Activated CD8-positive, alpha-beta memory T cell treated with anti-CD3 and anti-CD28 coated beads, Interleukin-2, amount 50 U/mL, for 24 hours (primary cell): Measurements from ENCODE around the gene VWA1.
"Not testable (repeated sequence)": the region's sequence is repeated elsewhere in the genome, so short reads cannot be mapped to it uniquely, and the experiment has no call there.

Experiments used
- DNase-seq: peaks from one replicate; pipeline ENCODE4 v3.0.0-alpha.2; 2020; ENCODE audit errors: extremely low read depth

Gene VWA1

GRCh38 chr1:1403653-1404052, 31.8 kb upstream of the VWA1 start:
- DNase-seq = no peak

DNA sequence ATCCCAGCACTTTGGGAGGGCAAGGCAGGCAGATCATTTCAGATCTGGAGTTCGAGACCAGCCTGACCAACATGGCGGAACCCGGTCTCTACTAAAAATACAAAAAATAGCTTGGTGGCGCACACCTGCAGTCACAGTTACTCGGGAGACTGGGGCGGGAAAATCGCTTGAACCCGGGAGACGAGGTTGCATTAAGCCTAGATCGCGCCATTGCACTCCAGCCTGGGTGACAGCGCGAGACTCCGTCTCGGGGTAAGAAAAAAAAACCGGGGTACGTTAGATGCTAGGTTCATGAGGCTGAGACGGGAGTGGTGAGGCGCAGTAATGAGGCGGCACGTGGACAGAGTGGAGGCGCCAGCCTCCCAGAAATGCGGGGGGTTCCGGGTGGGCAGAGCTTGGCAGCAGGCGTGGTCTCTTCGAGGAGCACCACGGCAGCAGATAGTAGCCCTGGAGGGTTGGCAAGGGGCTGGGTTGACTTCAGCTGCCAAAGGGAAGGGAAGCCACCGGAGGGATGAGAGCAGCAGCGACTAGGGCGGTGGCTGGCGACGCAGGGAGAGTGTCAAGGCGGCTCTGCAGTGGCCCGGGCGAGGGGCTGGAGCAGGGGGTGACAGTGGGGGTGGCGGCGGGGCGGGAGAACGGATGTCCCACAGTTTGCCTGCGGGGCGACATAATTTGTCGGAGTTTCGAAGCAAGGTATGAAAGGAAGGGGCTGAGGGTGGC, 29.2 kb upstream of the VWA1 start:
- no peak for DNase-seq

GRCh38 chr1:1406821-1407635, 28.5 kb upstream of the VWA1 start, which contains the start of gene MRPL20:
Gene MRPL20, minus strand, starts transcription at chr1:1407293. Its CDS starts 76 bp downstream, at chr1:1407217.
- DNase-seq = peak; percentile 94

DNA sequence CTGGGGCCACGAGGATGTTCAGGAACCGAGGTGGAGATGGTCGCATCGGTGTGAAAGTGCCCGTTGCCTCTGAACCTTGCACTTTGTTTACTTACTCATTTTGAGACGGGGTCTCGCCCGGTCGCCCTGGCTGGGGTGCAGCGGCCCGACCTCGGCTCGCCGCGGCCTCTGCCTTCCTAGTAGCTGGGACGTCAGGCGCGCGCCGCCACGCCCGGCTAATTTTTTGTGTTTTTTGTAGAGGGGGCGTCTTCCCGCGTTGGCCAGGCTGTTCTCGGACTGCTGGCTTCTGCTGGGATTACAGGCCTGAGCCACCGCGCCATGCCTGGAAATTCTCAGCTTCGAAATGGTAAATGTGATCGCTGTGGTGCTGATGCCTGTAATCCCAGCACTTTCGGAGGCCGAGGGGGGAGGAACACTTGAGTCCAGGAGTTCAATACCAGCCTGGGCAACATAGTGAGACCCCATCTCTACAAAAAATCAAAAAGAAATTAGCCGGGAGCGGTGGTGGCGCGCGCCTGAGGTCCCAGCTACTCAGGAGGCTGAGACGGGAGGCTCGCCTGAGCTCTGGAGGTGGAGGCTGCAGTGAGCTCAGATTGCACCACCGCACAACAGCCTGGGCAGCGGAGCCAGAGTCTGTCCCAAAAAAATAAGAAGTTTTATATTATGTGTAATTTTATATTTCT, 27.7 kb upstream of the VWA1 start:
- no peak for DNase-seq

DNA sequence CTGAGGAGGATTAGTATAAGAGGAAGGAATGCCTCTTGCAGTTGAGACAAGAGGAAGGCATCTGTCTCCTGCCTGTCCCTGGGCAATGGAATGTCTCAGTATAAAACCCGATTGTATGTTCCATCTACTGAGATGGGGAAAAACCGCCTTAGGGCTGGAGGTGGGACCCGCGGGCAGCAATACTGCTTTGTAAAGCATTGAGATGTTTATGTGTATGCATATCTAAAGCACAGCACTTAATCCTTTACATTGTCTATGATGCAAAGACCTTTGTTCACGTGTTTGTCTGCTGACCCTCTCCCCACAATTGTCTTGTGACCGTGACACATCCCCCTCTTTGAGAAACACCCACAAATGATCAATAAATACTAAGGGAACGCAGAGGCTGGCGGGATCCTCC, 25.3 kb upstream of the VWA1 start:
- not testable (repeated sequence) for DNase-seq

DNA sequence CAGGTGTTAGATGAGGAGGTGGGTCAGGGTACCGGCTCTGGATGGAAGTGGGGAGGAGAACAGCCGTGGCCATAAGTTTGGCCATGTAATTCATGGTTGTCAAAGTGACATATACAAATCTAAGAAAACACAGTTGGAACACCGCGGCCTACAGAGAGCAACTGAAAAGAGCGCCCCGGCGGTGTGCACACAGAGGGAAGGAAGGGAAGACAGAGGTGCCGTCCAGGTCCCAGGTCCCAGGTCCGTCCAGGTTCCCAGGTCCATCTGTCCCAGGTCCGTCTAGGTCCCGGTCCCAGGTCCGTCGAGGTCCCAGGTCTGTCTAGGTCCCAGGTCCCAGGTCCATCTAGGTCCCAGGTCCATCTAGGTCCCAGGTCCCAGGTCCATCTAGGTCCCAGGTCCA, 23.9 kb upstream of the VWA1 start:
- DNase-seq = no peak

DNA sequence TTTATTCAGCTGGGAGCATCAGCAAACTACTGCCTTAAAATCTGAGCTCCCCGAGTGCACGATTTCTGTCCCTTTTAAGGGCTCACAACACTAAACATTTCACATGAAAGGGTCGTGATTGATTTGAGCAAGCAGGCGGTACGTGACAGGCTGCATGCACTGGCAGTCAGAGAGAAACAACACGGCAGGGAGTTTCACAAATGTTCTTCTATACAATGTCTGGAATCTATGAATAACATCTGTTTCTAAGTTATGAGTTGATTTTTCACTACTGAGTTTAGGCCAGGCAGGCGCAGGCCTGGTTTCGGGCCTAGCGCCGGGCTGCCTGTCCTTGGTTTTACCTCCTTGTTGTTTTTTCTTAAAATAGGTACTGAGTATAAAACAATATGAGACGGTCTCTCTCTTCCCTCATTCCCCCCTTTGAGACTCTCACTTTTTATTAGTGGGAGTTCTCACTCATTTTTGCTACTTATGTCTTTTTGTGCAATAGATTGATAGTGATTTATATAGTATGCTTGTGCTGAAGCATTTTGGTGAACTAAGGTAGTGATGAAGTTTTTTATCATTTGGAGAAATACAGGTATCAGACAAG, 23.1 kb upstream of the VWA1 start:
- DNase-seq = not testable (repeated sequence)

GRCh38 chr1:1415751-1416150, 19.7 kb upstream of the VWA1 start:
- DNase-seq = no peak

DNA sequence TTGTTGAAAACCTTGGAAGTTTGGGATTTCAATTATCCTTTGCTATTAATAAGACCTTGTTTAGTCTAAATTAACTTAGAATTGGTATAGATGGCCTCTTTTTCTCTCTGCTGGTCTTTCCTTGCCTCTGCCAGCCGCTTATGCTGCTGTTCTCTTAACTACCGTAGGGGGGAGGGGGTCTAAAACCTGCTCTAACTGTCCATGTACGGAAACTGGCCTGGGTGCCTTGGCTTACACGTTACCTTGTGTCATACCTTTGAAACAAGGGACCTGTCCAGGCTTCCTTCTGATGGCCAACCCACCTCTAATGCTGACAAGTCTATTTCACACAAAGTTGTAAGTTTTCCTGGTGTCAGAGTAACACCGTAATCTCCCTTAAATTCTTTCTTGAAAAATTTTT, 18.1 kb upstream of the VWA1 start:
- not testable (repeated sequence) for DNase-seq

GRCh38 chr1:1417825-1418463, 17.5 kb upstream of the VWA1 start:
- DNase-seq = not testable (repeated sequence)

- DNase-seq = no peak
These were observed 16.8 kb upstream of the VWA1 start for GRCh38 chr1:1418464-1419362.

DNA sequence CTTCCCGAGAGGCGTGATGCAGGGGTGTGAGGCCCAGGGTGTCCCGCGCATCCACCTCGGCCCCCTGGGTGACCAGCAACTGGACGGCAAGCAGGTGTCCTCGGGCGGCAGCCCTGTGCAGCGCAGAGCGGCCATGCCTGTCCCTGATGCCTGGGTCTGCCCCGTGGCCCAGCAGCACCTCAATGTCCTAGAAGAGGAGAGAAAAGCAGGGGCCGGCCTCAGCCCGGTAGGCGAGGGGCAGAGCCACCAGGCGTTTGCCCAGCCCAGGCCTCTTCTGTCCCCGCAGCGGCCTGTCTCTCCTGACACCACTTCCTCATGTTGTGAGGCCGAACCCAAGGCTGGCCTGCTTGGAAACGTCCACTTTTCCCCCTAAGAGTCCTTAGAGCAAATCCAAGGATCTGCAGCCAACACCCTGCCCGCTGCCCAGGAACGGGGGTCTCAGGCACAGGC, 16.1 kb upstream of the VWA1 start:
- DNase-seq = no peak

GRCh38 chr1:1419813-1420653, 15.5 kb upstream of the VWA1 start:
- DNase-seq = no peak

DNA sequence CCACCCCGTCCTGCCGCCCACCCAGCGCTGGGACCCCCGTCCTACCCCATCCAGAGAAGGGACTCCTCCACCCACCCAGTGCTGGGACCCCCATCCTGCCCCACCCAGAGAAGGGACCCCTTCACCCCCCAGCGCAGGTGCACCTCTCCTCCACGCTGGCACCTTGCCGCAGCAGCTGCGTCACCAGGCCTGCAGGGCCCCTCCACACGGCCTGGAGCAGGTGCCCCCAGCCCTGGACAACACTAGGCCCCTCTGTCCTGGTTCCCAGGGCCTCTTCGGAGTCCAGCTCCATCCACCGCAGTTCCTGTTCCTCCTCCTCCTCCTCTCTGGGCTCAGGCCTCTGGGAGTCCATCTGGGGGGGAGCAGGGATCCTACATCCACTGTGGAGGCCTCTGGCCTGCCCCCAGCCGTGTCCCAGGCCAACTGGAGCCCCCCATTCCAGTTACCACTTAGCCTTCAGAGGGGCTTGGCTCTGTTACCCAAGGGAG, 14.8 kb upstream of the VWA1 start:
- DNase-seq = no peak

DNA sequence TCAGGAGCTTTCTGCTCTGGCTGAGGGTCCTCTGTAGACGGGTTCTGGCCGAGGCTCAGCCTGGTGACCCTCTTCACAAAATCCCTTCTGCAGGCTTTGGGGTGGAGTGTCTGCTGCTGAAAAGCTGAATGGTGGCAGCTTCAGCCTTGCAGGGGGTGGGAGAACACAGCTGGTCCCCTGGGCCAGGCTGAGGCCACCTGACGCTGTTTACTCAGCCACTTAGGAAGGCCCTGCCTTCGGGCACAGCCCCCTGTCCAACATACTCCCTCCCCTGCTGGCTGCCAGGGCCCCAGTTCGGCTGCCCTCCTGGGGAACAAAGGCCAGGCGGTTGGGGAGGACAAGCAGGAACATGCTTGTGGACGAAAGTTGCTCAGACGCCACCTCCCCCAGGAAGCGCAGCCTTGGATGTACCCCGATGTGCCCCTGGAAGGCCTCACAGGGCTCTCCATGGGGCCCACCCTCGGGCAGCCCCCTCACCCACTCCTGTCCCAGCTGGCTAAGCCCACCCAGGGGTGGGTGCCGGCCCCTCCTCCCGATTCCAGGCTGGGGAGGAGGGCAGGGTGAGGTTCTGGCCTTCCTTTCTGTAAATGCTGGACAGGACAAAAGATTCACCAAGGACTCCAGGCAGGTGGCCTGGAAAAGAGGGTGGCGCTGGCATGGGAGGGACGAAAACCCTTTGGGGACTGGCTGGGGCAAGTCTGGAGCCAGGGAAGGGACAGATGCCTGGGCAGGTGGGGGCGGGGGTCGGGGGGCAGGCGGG, 14.2 kb upstream of the VWA1 start, which contains the start of gene ANKRD65:
Gene ANKRD65, minus strand, starts transcription at position 130 of the 760 bp plus-strand sequence. CDS start 271 bp downstream, outside the sequence.
- DNase-seq = no peak

- DNase-seq = no peak
These were observed 13.5 kb upstream of the VWA1 start for GRCh38 chr1:1421907-1422464.

DNA sequence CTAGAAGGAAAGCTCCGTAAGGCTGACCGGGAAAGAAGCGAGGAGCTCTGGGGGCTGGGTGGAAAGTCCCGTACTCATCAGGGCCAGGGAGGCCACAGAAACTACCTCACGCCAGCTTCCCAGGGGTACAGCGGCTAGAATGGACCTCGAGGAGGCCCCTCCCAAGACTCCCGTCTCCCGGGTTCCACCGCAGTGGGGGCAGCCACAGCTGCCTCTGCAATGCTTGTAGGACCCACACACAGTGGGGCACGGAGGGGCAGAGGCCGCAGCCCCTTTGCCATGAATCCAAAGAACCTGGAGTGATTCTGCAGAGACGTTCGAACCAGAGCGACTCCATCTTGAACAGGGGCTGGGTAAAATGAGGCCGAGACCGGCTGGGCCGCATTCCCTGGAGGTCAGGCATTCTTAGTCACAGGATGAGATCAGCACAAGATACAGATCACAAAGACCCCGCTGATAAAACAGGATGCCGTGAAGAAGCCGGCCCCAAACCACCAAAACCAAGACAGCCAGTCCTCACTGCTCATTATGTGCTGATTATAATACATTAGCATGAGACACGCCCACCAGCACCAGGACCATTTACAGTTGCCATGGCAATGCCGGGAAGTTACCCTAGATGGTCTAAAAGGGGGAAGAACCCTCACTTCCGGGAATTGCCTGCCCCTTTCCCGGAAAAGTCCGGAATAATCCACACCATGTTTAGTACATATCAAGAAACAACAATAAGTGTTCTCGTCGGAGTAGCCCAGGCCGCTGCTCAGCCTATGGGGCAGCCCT, 12.8 kb upstream of the VWA1 start:
- no peak for DNase-seq
